Right kidney (tissue), 1 donor: ENCODE data around the gene MPC2.
"Not testable (repeated sequence)": the region's sequence is repeated elsewhere in the genome, so short reads cannot be mapped to it uniquely, and the experiment has no call there.

Experiments used
- DNase-seq: peaks from one replicate; pipeline ENCODE4 v3.0.0-alpha.2; 2016

MPC2 gene

DNA sequence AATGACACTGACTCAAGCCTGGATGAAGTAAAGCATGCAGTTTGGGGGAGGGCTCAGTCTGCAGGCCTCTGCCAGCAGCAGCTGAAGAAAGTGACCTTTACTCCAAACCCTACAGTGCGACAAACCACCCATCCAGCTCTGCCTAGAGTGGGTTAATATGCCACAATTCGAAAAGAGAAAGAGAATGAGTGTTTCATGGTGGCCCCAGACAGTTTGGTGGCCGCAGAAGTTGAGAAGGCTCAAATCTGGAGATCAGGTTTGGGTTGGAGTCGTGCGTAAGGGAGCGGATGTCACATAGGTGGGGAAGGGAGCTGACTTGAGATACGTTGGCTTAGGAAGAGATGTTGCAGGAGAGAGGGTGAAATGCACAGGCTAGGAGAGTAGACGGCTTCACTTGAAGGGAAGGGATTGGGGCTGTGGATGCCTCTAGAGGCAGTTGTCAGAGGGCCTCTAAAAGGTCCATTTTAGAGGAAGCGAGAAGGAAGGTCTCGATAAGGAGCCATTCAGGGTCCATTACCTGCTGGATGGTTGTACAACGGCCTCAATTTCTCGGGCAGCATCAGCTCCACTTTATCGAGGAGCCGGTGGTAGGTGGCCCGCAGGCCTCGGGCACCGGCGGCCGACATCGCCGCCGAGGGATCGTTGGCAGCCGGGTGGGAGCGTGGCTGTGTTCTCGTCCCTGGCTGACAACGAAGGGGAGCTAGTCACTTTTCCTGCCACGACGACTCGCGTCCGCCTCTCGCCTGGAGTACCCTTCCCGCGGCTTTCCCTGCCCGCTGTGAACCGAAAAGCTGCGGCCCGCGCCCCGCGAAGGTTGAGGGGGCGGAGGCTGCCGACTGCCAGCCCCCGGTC is 1.4 kb downstream of the MPC2 start:
- peak; percentile 96 for DNase-seq

DNA sequence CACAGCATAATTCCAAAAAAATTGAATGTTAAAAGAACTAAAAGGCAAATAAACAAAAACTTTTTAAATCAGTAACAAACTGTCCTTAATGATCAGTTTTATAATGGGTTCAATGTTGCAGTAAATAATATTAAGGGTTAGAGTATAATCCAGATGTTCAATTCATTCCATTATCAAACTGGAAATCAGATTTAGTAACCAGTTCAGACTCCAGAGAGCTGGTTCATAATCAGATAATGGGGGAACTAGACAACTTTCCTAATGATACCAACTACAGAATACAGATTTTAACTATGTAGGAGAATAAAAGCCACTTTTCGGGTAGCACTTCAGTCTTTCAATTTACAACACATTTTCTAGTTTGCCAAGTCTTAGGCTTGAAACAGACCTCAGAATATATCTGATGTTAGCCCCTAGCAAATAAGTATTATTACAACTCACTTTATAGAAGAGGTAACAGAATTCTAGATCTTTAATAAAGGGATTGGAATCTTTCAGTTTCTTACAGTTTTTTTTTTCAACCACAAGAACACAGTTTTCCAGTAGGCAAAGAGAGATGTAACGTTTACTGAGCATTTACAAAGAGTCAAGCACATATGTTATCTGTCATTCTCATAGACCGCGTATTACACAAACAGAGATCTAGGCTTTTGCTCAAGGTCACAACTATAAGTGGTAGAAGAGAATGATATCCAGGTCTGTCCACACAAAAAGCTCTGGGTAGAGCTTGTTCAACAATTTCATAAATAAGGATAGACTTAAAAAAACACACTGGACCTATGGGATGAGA is 2.3 kb downstream of the MPC2 start:
- no peak for DNase-seq

DNA sequence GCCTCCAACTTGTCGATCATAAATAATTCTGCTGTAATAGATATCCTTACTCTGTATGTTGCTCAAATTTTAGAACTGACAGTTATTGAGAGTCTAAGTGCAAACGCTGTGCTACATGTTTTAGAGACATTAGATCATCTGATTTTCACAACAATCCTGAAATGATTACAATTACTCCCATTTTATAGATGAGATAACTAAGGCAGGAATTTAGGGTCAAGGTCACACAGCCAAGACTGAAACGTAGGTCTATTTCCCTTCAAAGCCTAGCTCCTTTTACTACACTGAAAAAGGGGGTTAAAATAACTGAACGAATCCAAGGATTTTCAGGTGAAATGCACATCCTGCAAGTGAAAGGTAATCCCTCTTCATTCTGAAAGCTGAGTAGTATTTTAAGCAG is 3.1 kb downstream of the MPC2 start:
- DNase-seq = no peak

DNA sequence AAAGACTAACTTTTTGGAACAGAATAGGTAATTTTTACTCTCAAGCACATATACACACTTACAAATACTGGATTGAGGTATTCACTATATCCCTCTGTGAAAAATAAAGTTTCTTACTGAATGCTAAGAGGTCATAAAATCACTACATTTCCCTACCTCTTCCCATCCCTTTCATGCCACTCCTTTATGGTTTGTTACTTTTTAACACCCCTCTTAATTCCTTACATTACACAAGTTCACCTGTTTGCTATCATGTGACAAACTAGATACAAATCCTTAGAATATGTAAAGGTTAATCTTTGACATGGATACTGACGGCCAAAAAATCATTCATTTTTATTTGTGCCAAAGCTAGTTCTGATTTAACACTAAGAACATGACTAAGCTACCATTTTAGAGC is 7.1 kb downstream of the MPC2 start:
- no peak for DNase-seq

DNA sequence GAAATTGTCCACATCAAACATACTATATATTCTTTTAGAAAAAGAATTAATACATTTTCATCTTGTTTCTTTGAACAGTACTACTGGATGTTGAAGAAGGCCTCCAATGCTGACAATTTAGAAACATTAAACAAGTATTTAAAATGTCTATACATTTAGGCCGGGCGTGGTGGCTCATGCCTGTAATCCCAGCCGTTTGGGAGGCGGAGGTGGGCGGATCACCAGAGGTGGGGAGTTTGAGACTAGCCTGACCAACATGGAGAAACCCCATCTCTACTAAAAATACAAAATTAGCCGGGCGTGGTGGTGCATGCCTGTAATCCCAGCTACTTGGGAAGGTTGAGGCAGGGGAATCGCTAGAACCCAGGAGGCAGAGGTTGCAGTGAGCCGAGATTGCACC is 8.0 kb downstream of the MPC2 start:
- not testable (repeated sequence) for DNase-seq

DNA sequence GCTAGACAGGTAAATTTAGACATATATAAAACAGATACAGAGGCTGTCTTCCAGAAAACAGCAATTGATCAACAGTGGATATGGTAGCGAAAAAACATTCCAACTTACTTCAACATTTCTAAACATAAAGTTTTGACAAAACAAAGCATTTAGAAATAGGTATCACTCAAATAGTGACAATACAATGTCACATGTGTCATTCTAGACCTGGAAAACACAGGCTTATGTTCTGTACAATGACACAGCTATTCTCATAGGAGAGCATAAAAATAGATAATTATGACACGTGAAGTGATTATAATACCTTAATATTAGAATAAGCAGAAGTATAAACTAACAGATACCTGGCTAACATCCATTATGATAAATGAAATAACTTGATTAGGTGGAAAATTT is 8.4 kb downstream of the MPC2 start:
- DNase-seq = no peak

DNA sequence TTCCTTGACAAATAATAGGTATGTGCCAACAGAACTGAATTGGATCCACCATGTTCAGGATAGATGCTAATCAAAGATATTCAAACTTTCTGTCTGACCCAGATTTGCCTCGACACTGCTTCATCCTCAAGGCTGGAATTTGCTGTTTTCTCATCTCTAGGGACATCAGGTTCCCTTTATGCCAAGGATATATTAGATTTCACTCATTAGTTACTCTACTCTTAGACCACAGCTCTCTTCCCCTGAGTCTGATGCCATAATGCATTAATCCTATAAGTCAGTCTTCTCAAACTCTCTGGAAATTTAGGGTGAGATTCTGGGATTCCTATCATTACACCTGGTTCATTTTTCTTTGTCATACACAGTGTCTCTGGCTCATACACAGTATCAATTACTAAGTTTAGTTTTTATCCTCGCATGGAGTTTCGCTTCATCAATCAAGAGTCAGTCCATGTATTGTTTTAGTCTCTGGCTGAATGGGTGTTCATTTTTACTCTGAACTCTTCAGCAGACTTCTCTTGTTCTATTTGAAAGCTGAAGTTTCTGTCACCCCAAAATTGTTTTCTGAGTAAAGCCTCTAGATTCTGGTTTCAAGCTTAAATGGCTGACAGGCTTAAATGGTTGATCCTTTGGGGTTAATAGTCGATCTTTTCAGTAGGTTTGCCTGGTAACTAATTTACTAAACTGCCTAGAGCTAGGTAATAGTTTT is 9.7 kb downstream of the MPC2 start:
- DNase-seq = peak; percentile 19

DNA sequence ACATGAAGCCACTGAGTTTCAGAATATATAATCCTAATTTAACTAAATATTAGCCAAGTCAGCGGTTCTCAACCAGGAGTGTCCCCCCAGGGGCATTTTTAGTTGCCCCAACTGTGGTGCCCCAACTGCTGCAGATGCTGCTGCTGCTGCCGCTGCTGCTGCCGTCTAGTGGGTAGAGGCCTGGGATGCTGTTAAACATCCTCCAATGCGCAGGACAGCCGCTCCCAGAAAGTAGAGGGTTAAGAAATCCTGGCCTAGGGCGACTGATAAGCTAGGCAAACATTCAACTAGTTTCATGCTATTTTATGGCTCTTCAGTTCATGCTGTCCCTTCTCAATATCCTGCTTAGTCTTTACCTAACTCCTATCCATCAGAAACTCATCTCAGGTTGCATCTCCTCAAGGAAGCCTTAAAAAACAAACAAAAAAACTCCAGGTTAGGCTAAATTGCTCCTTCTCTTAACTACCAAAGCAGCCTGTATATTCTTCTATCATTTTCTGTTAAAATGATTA is 10.3 kb downstream of the MPC2 start:
- peak; percentile 23 for DNase-seq

DNA sequence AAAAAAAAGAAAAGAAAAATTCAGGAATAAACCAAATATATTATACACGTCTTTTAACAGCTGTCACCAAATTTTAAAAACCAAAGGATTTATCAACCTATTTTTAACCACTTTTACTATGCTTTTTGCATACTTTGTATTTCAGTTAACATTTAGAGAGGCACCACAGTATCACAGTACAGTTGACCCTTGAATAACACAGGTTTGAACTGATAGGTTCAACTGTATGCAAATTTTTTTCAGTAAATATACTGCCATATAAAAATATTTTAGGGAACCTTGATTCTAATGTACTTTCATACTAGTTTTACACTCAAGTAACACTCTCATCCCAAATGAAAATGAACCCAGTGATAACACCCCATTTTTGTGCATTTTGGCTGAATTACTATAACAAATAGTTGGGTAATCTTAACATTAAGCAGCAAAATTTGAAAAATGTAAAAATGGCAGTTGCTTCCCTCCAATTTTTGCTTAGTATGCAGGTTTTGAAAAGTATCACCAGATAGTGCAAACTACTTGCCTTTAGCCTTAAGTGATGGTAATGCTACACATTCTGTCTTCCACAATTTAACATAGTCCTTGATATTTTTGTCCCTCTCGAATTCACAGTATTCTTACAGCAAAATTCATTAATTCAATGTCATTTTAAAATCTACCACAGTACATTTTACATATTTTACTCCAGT is 12.2 kb downstream of the MPC2 start:
- no peak for DNase-seq

DNA sequence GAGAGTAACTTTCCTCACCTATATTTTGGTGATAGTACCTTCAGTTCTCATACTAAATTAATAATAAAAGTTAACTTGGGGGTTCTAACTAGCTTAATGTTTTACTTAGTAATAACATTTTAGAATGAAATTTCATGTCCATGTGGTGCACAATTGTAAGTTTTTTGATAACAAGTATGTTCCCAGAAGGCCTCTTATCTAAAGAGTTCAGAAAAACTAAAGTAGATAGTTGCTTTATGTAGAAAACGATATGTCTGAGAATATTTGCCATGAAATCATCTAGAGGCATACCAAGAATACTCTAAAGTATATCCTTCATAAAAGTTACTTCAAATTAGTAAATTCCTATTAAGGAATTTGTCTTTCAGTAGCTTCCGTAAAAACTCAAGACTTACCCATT is 12.8 kb downstream of the MPC2 start:
- DNase-seq = no peak

DNA sequence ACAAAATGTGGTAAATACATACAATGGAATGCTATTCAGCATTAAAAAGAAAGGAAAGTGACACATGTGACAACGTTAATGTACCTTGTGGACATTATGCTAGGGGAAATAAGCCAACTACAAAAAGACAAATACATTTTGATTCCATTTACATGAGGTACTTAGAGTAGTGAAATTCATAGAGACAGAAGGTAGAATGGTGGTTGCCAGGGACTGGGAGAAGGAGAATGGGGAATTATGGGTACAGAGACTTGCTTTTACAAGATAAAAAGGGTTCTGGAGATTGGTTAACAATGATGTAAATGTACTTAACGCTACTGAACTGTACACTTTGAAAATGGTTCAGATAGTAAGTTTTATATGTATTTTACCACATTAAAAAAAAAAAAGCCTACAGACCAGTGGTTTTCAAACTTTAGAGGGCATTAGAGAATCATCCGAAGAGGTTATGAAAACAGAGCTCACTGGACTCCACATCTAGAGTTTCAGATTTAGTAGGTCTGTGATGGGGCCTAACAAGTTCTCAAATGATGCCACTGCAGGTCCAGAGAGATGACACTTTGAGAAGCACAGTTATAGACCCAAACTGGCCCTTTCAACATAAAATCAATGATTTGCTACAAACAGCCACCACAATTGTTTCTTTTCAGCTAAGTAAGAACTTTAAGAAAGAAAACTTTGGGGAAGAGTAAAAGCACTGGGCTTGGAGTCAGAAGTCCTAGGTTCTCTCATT is 13.4 kb downstream of the MPC2 start:
- no peak for DNase-seq

DNA sequence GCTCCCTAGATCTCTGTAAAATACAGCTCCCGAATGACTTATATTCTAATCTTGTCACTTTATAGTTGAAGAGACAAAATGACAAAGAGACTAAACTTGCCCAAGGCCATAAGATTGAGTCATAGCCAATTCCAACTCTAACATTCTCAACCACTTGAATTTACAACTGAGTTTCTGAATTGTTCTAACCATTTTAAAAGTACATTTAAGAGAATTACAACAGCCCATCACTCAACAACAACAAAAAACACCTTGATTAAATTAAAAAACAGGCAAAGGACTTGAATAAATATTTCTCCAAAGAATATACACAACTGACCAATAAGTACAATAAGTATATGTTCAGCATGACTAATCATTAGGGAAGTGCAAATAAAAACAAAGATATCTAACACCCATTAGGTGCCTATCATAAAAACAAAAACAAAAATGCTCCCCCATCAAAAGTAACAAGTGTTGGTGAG is 14.2 kb downstream of the MPC2 start:
- no peak for DNase-seq

DNA sequence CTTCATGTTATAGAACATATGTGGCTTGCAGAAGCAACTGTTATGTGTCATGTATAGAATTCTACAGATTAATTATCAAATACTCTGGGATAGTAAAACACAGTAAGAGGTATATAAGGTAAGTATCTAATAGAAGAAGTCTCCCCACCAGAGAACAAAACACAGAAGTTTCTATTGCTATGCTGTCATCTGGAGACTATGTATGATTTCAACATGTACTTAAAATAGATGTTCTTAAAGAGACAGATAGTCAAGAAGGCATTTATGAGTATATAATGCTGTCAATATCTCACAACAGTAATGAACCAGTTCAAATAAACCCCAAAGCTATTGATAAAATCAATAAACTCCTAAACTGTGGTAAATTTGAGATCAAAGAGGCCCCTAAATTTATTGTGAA is 14.8 kb downstream of the MPC2 start:
- no peak for DNase-seq

DNA sequence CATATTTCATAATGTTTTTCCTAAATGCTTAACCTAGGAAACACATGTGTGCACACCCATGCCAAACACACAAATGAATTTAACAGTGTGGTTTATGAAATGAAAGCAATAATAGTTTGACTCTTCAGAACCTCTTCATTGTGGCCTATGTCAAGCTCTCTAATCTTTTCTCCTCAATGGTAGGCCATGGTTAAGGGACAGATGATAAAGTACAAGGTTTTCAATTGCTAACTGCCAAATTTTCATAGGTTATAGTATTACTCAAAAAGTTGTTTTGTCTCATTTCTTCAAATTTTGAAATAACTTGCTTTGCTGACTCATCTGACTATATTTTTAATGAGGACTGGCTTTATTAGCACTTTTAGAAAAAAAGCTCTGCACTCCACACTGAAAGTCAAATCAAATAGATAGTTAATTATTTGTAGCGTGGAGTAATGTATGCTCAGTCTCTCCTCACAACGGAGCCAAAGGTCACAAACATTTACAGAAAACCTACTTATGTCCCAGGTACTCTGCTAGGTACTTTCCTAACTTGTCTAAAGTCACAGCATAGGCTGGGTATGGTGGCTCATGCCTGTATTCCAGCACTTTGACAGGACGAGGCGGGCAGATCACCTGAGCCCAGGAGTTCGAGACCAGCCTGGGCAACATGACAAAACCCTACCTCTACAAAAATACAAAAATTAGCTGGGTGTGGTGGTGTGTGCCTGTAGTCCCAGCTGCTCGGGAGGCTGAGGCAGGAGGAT is 19.9 kb downstream of the MPC2 start:
- no peak for DNase-seq

DNA sequence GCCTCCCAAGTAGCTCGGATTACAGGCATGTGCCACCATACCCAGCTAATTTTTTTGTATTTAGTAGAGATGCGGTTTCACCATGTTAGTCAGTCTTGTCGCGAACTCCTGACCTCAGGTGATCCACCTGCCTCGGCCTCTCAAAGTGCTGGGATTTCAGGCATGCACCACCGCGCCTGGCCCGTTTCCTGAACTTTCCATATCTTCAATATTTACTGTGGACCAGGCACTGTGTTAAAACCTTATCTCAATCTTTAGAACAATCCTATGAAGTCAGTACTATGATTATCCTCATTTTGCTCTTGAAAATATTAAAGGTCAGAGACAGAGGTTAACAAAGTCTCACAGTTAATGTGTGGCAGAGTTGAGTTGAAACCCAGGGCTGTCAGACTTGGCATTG is 21.3 kb downstream of the MPC2 start:
- no peak for DNase-seq

DNA sequence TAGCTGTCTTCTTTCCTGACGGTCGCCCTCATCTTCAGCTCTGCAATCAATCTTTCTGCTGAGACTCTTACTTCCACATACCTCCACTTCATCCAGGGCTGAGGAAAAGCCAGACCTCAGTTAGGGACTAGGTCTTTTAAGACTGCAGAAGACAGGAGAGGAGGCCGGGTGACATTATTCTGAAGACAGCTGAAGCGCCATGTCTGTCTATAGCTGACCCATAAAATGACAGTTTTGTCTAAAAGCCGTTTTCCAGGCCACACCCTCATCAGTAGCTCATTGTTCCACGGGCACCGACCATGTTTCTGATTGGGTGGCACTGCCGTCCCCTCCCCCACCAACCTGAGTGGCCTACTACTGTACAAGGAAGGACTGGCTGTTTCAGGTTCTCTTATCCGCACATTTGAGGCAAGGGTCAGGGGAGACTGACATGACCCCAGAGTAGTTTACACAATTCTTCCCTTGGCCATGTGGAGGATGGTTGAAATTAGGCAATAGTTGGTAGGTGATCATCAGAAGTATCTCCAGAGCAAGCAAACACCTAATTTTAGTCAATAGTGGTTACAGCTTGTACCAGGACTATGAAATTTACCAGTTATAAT is 22.9 kb downstream of the MPC2 start, which contains the start of gene ADCY10:
ADCY10 (minus strand) TSS at position 240 of the 602 bp plus-strand sequence. CDS start 8,994 bp downstream, outside the sequence.
- no peak for DNase-seq

DNA sequence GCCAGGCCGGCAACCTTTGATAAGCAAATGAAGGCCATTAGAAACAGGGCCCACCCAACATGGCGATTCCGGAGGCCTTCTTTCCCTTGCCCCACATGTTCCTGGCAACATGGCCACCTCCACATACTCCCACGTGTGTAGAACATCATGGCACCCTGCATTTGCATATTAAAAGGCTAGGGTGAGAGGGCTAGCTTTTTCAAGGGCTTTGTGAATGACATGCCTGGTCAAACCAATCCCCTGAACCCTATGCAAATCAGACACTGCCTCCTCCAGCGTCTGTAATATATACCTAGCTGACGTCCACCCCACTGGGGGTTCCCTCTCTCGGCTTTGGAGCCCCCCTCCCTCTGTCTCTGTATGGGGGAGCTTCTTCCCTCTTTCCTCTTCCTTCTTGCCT is 24.6 kb downstream of the MPC2 start:
- DNase-seq = no peak

DNA sequence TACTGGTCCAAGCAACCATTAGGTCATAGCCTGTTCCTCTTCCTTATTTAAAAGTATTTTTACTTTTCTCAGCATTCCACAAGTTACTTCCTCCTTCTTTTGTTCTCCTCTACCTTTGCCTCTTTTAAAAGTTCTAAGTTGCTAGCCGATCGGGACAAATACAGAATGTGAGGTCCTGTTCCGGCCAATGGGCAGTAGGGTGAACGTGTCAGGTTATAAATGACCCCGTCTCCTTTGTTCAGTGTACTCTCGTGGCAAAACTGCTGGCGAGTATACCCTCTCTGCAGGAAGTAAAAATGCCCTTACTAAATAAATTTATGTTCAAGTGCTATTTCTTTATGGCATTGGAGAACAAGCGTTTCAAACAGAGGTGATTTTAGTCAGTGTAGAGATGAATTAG is 25.5 kb downstream of the MPC2 start:
- no peak for DNase-seq

DNA sequence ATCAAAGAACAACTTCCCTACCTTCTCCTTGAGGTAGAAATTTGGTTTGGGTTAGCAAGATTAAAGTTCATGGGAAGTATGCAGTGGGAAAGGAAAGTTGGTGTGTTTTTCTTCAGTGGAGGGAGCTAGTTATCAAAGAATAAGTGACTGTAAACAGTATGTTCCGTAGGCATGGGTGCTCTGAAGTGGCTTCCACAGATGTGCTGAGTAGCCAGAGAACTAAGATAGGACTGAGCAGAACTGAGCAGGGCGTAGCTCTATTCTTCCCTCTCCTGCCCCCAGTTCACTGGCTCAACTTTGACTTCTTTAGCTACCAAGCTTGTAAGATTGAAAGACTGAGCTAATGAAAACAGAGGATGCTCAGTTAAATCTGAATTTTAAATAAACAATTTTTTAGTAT is 26.3 kb downstream of the MPC2 start:
- no peak for DNase-seq

DNA sequence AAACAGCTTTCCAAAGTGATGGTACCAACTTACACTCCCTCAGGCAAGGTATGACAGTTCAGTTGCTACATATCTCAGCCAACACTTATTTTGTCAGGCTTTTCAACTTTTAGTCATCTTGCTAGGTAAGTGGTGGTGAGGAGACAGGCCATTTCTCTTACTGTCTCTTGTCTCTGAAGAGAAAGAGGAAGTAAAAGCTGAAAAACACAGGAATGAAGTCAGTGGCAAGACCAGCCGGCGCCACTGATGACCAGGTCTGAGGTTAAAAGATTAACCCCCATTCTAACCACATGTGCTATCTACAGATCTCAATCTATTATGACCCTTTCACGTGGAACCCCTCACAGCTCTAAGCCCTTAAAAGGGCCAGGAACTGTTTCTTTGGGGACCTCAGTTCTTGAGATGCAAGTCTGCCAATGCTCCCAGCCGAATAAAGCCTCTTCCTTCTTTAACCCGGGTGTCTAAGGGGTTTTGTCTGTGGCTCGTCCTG is 27.1 kb downstream of the MPC2 start:
- no peak for DNase-seq
